ENCODE results near the gene HECW1. TPM values are rescaled to one million over a fixed set of nuclear protein-coding genes. Genes with fewer than 3 reads are reported as not detected.

Gene HECW1
- total and polyA plus RNA-seq, 2 of the 13 experiments (the other 11 are each of a cell fraction or from before 2014, with no cell fraction given): not detected

DNA sequence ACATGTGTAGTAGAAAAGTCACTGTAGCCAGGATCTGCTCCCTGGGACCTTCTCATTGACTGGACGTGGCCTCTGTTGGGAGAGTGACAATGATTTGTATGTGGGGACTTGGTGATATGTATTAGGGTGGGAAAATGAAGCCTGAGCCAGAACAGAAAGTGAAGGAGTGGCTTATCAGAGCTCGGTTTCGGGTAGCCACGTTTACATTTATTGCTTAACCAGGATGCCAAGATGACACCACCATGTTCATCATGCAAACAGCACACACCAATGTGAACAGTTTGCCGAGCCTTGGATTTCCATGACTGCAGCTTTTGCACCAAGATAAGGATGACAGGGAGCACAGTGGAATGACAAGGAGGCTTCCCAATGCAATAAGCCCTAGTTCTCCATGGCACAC lies 357.7 kb downstream of the HECW1 start:
- Histone ChIP-seq H3K4me3 (replicated peaks in 1 of 3; ENCODE audit: insufficient read depth in 1 of 3, low read depth in 2 of 3, low read length in 3 of 3) (no peak overlapping the region), H3K4me1 (ENCODE audit: insufficient read depth, low read length) (peaks cover 48% of the 10 kb centered on the region), H3K9me3 (ENCODE audit: low read length) (no peaks in the 10 kb centered on the region), H3K27me3 (ENCODE audit: control insufficient read depth in 1 of 2, insufficient read depth in 2 of 2, low read length in 2 of 2) (peaks cover 0 to 23% of the 10 kb centered on the region in 2 experiments; a peak in 4 of 5 replicates), H2AFZ (ENCODE audit: low read length) (no peak overlapping the region), H3K4me2 (ENCODE audit: low read depth, low read length) (peak overlapping the region; percentile 44; the same call in 1 of the 2 replicates), H3K36me3 (replicated peaks in 1 of 2; ENCODE audit: control insufficient read depth in 1 of 2, insufficient read depth in 2 of 2, low read length in 2 of 2) (no peaks in the 10 kb centered on the region), H3K79me2 (ENCODE audit: insufficient read depth, low read length) (no peaks in the 10 kb centered on the region), H4K20me1 (ENCODE audit: insufficient read depth, low read length) (no peaks in the 10 kb centered on the region), H3K27ac (ENCODE audit: extremely low read length, insufficient read depth, low read length) (no peak overlapping the region), H3K9ac (ENCODE audit: insufficient read depth, low read depth, low read length) (no peak overlapping the region)
- CTCF ChIA-PET (ENCODE audit: low intra/inter-chr PET ratio, low total read pairs): no interaction called here
- TF ChIP-seq CEBPB (IDR thresholded peaks at IDR 0.05; ENCODE audit: borderline replicate concordance, low read depth, low read length) (peak; percentile 17; the same call in 1 of the 2 replicates), PAF1 (CRISPR knock-in tag; IDR thresholded peaks at IDR 0.05) (no peak), NFIC (IDR thresholded peaks at IDR 0.05; ENCODE audit: low read length) (no peak), TRIM22 (IDR thresholded peaks at IDR 0.05) (no peak)
- no TSS peak for BruUV-seq (replicated peaks)
- intact Hi-C loops (cut with micrococcal nuclease; ENCODE audit: unreplicated experiment) (no loop called here), in situ Hi-C loops (cut with HindIII; ENCODE audit: extremely low pct_ligation_motif_present, low pct_unique_long_range_greater_than_20kb) (loop anchor here (25.0 kb wide), 2 partner anchors 242 to 367 kb away; no protein-coding TSS in a partner anchor)
- 13% methylated on average over 5 of the region's 5 CpGs for WGBS (ENCODE audit: low lambda C conversion rate)
- FAIRE-seq: no peak
- no peak for DNase-seq (ENCODE audit: low spot score)
- ATAC-seq: no peak
- POLR2A ChIA-PET: interaction anchor here (1.3 kb wide), 1 partner anchor 17 kb away, joined by 3 read pairs; no protein-coding TSS in a partner anchor

- Histone ChIP-seq H2AFZ (ENCODE audit: low read length) (no peak overlapping the region), H3K9ac (ENCODE audit: insufficient read depth, low read depth, low read length) (no peak overlapping the region), H4K20me1 (ENCODE audit: insufficient read depth, low read length) (no peaks in the 10 kb centered on the region), H3K79me2 (ENCODE audit: insufficient read depth, low read length) (no peaks in the 10 kb centered on the region), H3K4me3 (replicated peaks in 1 of 3; ENCODE audit: insufficient read depth in 1 of 3, low read depth in 2 of 3, low read length in 3 of 3) (no peak overlapping the region), H3K27me3 (ENCODE audit: control insufficient read depth in 1 of 2, insufficient read depth in 2 of 2, low read length in 2 of 2) (0 out of 5 replicates have a peak, but pooled peaks cover 0 to 3% of the 10 kb centered on the region in 2 experiments), H3K4me2 (ENCODE audit: low read depth, low read length) (no peak overlapping the region), H3K9me3 (ENCODE audit: low read length) (no peaks in the 10 kb centered on the region), H3K27ac (ENCODE audit: extremely low read length, insufficient read depth, low read length) (no peak overlapping the region), H3K36me3 (replicated peaks in 1 of 2; ENCODE audit: control insufficient read depth in 1 of 2, insufficient read depth in 2 of 2, low read length in 2 of 2) (no peaks in the 10 kb centered on the region), H3K4me1 (ENCODE audit: insufficient read depth, low read length) (no peaks in the 10 kb centered on the region)
- no peak for FAIRE-seq
- ChIA-PET POLR2A (no interaction called here), CTCF (ENCODE audit: low intra/inter-chr PET ratio, low total read pairs) (no interaction called here)
- peak; percentile 45 to 70; a peak in 3 of 4 replicates for TF ChIP-seq MAFK (conservative IDR thresholded peaks at IDR 0.05 in 1 of 2, IDR thresholded peaks at IDR 0.05 in 1 of 2; ENCODE audit: low read length in 2 of 2)
- peak; percentile 56; the same call in 1 of the 2 replicates for TF ChIP-seq MAFF (IDR thresholded peaks at IDR 0.05; ENCODE audit: low read depth, low read length)
- TF ChIP-seq, protein P1, sequence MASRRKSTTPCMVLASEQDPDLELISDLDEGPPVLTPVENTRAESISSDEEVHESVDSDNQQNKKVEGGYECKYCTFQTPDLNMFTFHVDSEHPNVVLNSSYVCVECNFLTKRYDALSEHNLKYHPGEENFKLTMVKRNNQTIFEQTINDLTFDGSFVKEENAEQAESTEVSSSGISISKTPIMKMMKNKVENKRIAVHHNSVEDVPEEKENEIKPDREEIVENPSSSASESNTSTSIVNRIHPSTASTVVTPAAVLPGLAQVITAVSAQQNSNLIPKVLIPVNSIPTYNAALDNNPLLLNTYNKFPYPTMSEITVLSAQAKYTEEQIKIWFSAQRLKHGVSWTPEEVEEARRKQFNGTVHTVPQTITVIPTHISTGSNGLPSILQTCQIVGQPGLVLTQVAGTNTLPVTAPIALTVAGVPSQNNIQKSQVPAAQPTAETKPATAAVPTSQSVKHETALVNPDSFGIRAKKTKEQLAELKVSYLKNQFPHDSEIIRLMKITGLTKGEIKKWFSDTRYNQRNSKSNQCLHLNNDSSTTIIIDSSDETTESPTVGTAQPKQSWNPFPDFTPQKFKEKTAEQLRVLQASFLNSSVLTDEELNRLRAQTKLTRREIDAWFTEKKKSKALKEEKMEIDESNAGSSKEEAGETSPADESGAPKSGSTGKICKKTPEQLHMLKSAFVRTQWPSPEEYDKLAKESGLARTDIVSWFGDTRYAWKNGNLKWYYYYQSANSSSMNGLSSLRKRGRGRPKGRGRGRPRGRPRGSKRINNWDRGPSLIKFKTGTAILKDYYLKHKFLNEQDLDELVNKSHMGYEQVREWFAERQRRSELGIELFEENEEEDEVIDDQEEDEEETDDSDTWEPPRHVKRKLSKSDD (CRISPR knock-in tag; IDR thresholded peaks at IDR 0.05; ENCODE audit: low read depth): no peak
- ATAC-seq: no peak
- no peak for DNase-seq (ENCODE audit: low spot score)
- BruUV-seq (replicated peaks): no TSS peak
- WGBS (ENCODE audit: low lambda C conversion rate): 77% methylated on average over 1 of the region's 1 CpG
- intact Hi-C loops (cut with micrococcal nuclease; ENCODE audit: unreplicated experiment): no loop called here
- in situ Hi-C loops (cut with HindIII; ENCODE audit: extremely low pct_ligation_motif_present, low pct_unique_long_range_greater_than_20kb): no loop called here
These were observed 363.5 kb downstream of the HECW1 start for GRCh38 chr7:43475983-43476382.

All from HepG2 (cell line).